Urinary bladder (tissue), 4 donors: ENCODE measurements around the gene TMIGD2. TPM values are rescaled to one million over a fixed set of nuclear protein-coding genes. Genes with fewer than 3 reads are reported as not detected.
"Not testable (repeated sequence)": the region's sequence is repeated elsewhere in the genome, so short reads cannot be mapped to it uniquely, and the experiment has no call there.

ENCODE experiments used
- DNase-seq: peaks from one replicate; pipeline ENCODE4 v3.0.0-alpha.2; 2015; ENCODE audit errors: extremely low spot score
- H3K27ac ChIP-seq: one replicate; pipeline ENCODE4 v1.5.1; 2013; ENCODE audit warnings: low read depth, mild to moderate bottlenecking, moderate library complexity
- H3K36me3 ChIP-seq: one replicate; pipeline ENCODE4 v1.6.1; 2013; ENCODE audit warnings: mild to moderate bottlenecking, moderate library complexity; ENCODE audit not compliant: insufficient read depth
- H3K4me1 ChIP-seq: one replicate; pipeline ENCODE4 v1.6.1; 2013; ENCODE audit warnings: mild to moderate bottlenecking, moderate library complexity; ENCODE audit not compliant: insufficient read depth
- H3K4me3 ChIP-seq: one replicate; pipeline ENCODE4 v1.5.1; 2013; ENCODE audit warnings: low read depth, low read length
- WGBS: extraction: QIAGEN DNeasy Blood & Tissue Kit; methylation state at CpG from one replicate; pipeline ENCODE4 v1.1.7; 2013; 5-methylcytosine and 5-hydroxymethylcytosine counted together
- polyA plus RNA-seq: library from polyadenylated mRNA; stranded (reverse); fragments of 200-250 nt; gene quantifications from one replicate; pipeline ENCODE4 v1.2.3, GENCODE V29; 2013
- total RNA-seq: library from RNA; depleted of rRNA; stranded (reverse); fragments of >200 nt; gene quantifications from one replicate; pipeline ENCODE4 v1.2.3, GENCODE V29; 2014
- donor health status: healthy with polysubstance abuse.
- donor health status: healthy.

The TMIGD2 gene
- total RNA-seq = 0.48 TPM
- 0.58 TPM for polyA plus RNA-seq

GRCh38 chr19:4302243-4302640 lies at the start of gene TMIGD2:
Gene TMIGD2 (minus strand): TSS chr19:4302389. CDS start chr19:4302385, 4 bp downstream.
- H3K4me3 ChIP-seq = no peak within 1 kb of the TSS
- DNase-seq = no peak
- H3K27ac ChIP-seq = no peak within 1 kb of the TSS
- H3K4me1 ChIP-seq = no peaks in the 10 kb centered on the region
- 42% methylated on average over 8 of the region's 8 CpGs for WGBS
- no peaks in the 10 kb centered on the region for H3K36me3 ChIP-seq

GRCh38 chr19:4350726-4351125 lies 48.5 kb upstream of the TMIGD2 start:
- no peaks in the 10 kb centered on the region for H3K4me1 ChIP-seq
- H3K27ac ChIP-seq = no peak overlapping the region
- H3K36me3 ChIP-seq = no peaks in the 10 kb centered on the region

GRCh38 chr19:4350111-4350510 lies 47.9 kb upstream of the TMIGD2 start:
- DNase-seq = no peak
- Histone ChIP-seq H3K4me1 (no peaks in the 10 kb centered on the region), H3K27ac (no peak overlapping the region), H3K4me3 (no peak overlapping the region), H3K36me3 (no peaks in the 10 kb centered on the region)
- 91% methylated on average over 8 of the region's 8 CpGs for WGBS

More at GRCh38 chr19:4350726-4351125, 48.5 kb upstream of the TMIGD2 start:
- no peak overlapping the region for H3K4me3 ChIP-seq
- no peak for DNase-seq
- WGBS = 94% methylated on average over 9 of the region's 9 CpGs

- not testable (repeated sequence) for H3K4me1 ChIP-seq, H3K4me3 ChIP-seq, DNase-seq, H3K27ac ChIP-seq, H3K36me3 ChIP-seq
- 89% methylated on average over 16 of the region's 16 CpGs for WGBS
These were observed 47.0 kb upstream of the TMIGD2 start for GRCh38 chr19:4349225-4349624.

- no peak for DNase-seq
- H3K27ac ChIP-seq = no peak overlapping the region
- peaks cover 1% of the 10 kb centered on the region for H3K4me1 ChIP-seq
- 75% methylated on average over 6 of the region's 6 CpGs for WGBS
- no peaks in the 10 kb centered on the region for H3K36me3 ChIP-seq
- no peak overlapping the region for H3K4me3 ChIP-seq
These were observed 45.3 kb upstream of the TMIGD2 start for GRCh38 chr19:4347521-4347920.

GRCh38 chr19:4346020-4346383 lies 43.8 kb upstream of the TMIGD2 start:
- 92% methylated on average over 6 of the region's 6 CpGs for whole genome bisulfite sequencing
- no peak overlapping the region for H3K4me3 ChIP-seq
- H3K4me1 ChIP-seq = peaks cover 1% of the 10 kb centered on the region
- H3K36me3 ChIP-seq = no peaks in the 10 kb centered on the region
- H3K27ac ChIP-seq = no peak overlapping the region
- DNase-seq = no peak

- H3K36me3 ChIP-seq = no peaks in the 10 kb centered on the region
- no peak overlapping the region for H3K27ac ChIP-seq
- DNase-seq = no peak
- no peak overlapping the region for H3K4me3 ChIP-seq
- H3K4me1 ChIP-seq = peaks cover 1% of the 10 kb centered on the region
- WGBS = 90% methylated on average over 15 of the region's 15 CpGs
These were observed 43.3 kb upstream of the TMIGD2 start for GRCh38 chr19:4345342-4346019.

GRCh38 chr19:4343370-4344307 lies 41.5 kb upstream of the TMIGD2 start, which contains the start of gene MPND:
Gene MPND (plus strand): TSS chr19:4343562. CDS start chr19:4343594, 32 bp downstream.
- peak within 1 kb of the TSS; percentile 91 for H3K27ac ChIP-seq
- H3K4me3 ChIP-seq = peak within 1 kb of the TSS; percentile 98
- peak; percentile 70 for DNase-seq
- WGBS = 6% methylated on average over 95 of the region's 101 CpGs
- no peaks in the 10 kb centered on the region for H3K36me3 ChIP-seq
- peaks cover 1% of the 10 kb centered on the region for H3K4me1 ChIP-seq

GRCh38 chr19:4342615-4343369 lies 40.6 kb upstream of the TMIGD2 start:
- under 1% methylated on average over 39 of the region's 39 CpGs for WGBS
- H3K4me1 ChIP-seq = peaks cover 1% of the 10 kb centered on the region
- H3K27ac ChIP-seq = peak overlapping the region; percentile 91
- DNase-seq = peak; percentile 100
- peak overlapping the region; percentile 98 for H3K4me3 ChIP-seq
- no peaks in the 10 kb centered on the region for H3K36me3 ChIP-seq

- Histone ChIP-seq H3K27ac (peak overlapping the region; percentile 88), H3K4me3 (peak overlapping the region; percentile 40), H3K36me3 (no peaks in the 10 kb centered on the region), H3K4me1 (peaks cover 1% of the 10 kb centered on the region)
- under 1% methylated on average over 10 of the region's 10 CpGs for WGBS
- no peak for DNase-seq
These were observed 40.1 kb upstream of the TMIGD2 start for GRCh38 chr19:4342314-4342614.

GRCh38 chr19:4338441-4339355 lies 36.5 kb upstream of the TMIGD2 start, which contains the start of gene STAP2:
Gene STAP2 (minus strand): TSS chr19:4338827. CDS start chr19:4338753, 74 bp downstream.
- Histone ChIP-seq H3K4me1 (no peaks in the 10 kb centered on the region), H3K27ac (peak within 1 kb of the TSS; percentile 27), H3K36me3 (no peaks in the 10 kb centered on the region), H3K4me3 (peak within 1 kb of the TSS; percentile 52)
- no peak for DNase-seq
- WGBS = 49% methylated on average over 27 of the region's 27 CpGs

GRCh38 chr19:4337906-4338440 lies 35.8 kb upstream of the TMIGD2 start:
- Histone ChIP-seq H3K36me3 (no peaks in the 10 kb centered on the region), H3K4me3 (peak overlapping the region; percentile 52), H3K4me1 (no peaks in the 10 kb centered on the region), H3K27ac (peak overlapping the region; percentile 27)
- no peak for DNase-seq
- 13% methylated on average over 14 of the region's 14 CpGs for WGBS
